GM19455 (cell line): ENCODE data around the gene MCL1.
"Not testable (repeated sequence)": the region's sequence is repeated elsewhere in the genome, so short reads cannot be mapped to it uniquely, and the experiment has no call there.

Experiments used
- ATAC-seq: cut with Tn5 transposase; IDR thresholded peaks from one replicate; pipeline ENCODE4 v1.9.1; 2021; ENCODE audit not compliant: unreplicated experiment

MCL1 gene

GRCh38 chr1:150572918-150573647 lies 6.3 kb downstream of the MCL1 start:
- ATAC-seq: no peak

DNA sequence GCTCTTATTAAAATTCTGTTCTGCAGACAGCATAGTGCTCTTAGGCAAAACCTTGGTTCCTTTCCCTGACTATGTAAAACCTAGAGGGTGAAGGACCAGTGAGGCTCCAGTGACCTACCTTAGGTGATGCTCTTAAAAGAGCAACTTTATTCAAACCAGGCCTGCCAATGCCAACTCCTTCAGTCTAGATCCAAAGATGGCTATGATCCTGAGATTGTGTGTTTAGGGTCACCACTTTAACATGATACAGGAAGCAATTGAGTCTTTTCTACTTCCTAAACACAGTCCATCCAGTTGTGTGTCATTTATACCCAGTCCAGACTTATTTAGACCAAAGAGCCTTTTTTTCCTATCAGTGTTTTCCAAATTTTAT lies 10.8 kb downstream of the MCL1 start:
- no peak for ATAC-seq

DNA sequence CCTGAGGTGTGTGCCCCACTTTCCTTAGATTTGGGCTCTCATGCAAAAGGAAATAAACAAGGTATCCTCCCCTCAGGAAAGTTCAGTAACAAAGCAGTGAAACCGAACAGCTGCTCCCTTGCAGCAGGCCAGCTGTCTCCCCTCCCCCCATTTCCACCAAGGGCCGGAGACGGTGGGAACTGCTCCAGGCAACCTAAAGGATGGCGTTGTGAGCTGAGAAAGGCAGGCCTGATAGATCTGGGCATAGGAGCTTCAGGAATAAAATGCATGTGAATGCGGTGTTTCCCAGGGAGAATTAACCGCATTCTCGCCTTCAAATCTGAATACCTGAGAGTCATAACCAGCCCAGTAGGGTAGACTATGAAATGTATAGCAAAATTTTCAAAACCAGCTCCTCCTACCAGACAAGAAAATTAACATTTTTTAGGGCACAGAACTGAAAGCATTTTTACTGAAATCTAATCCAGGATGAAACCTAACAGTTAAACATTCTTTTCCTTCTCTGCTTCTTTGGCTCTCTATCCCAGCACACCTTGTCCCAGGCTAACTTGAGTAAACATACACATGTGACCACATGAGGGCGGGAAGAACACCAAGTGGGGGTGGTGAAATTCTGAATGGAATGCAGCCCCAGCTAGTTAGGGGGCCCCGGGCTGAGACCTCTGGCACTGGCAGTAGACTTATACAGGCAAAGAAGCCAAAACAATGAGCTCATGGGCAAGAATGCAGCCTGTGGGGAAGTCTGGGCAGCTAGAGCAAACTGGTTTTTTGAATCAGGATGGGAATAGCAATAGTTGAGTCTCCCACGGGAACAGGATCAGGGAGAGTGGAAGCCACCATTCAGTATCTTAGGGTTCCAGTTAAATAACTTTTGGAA lies 11.5 kb downstream of the MCL1 start:
- ATAC-seq: no peak

- ATAC-seq: no peak
These were observed 12.1 kb downstream of the MCL1 start for GRCh38 chr1:150567341-150567716.

- ATAC-seq: no peak
These were observed 12.6 kb downstream of the MCL1 start for GRCh38 chr1:150566589-150567340.

DNA sequence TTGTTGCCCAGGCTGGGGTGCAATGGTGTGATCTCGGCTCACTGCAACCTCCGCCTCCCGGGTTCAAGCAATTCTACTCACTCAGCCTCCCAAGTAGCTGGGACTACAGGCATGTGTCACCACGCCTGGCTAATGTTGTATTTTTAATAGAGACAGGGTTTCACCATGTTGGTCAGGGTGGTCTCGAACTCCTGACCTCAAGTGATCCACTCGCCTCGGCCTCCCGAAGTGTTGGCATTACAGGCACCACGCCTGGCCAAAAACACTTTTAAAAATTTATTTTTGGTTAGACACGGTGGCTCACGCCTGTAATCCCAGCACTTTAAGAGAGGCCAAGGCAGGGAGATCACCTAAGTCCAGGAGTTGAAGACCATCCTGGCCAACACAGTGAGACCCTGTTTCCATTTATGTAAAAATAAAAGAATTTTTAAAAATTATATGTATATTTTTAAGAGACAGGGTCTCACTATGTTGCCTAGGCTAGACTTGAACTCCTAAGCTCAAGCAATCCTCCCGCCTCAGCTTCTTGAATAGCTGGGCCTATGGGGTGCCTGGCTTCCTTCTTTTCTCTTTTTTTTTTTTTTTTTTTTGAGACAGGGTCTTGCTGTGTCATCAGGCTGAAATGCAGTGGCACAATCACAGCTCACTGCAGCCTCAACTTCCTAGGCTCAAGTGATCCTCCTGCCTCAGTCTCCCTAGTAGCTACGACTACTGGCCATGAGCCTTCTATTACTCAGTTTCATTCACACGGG lies 14.0 kb downstream of the MCL1 start:
- ATAC-seq: not testable (repeated sequence)

DNA sequence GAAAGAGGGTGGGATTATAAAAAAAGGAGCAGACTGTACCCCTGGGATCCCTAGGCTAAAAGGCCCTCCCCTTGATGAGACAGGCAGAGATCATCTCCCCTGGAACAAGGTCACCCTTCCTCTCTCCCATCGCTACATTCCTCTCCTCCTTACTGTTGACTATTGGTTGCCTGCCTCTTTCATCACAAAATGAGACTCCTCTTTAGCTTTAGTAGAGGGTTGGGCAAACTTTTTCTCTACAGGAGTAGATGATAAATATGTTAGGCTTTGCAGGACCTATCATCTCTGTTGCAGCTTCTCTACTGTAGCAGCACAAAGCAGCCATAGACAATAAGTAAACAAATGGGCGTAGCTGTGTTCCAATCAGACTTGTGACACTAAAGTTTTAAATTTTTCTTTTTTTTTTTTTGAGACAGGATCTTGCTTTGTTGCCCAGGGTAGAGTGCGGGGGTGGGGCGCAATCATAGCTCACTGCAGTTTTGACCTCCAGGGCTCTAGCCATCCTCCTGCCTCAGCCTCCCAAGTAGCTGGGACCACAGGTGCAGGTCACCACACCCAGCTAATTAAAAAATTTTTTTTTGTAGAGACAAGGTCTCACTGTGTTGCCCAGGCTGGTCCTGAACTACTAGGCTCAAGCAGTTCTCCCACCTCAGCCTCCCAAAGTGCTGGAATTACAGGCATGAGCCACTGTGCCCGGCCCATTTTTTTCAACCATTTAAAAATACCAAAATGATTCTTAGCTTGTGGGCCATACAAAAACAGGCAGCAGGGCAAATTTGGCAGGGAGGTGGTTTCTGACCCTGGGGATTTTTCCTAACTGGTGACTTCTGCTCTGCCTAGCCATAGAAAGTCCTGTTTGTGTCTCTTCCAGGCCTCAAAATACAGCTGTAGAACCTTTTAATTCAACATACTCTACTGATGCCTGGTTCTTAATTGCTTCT lies 15.1 kb downstream of the MCL1 start:
- ATAC-seq: no peak

DNA sequence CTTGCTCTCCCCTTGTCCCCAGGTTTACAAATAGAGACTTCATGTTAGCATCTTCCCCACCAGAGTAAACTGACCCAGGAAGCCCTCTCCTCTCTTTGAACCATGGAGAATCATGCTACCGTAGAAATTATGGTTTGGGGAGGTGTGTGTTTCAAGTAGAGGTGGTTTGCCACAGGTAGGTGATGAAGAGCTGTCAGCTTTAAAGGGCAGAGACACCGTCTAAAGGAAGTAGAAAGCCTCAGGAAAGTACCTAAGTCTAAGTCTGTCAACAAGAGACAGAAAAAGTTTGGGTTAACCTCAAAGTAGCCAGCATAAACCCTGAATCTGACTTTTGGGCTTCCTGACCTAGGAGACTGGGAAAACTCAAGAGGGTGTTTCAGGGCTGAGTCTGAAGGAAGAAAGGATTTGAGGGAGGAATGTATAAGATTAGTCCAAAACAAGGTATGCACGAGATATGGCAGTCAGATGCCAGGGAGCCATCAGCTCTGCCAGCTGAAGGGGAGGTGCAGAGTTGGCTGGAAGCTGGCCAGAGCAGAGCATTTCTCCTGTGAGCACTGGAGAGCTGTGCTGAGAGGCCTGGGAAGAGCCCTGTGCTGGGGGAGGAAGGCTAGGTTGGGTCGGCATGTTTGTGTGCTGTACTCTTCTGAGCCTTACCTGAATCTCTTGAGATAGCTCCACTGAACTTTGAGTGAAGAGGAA lies 15.9 kb downstream of the MCL1 start:
- ATAC-seq: no peak

DNA sequence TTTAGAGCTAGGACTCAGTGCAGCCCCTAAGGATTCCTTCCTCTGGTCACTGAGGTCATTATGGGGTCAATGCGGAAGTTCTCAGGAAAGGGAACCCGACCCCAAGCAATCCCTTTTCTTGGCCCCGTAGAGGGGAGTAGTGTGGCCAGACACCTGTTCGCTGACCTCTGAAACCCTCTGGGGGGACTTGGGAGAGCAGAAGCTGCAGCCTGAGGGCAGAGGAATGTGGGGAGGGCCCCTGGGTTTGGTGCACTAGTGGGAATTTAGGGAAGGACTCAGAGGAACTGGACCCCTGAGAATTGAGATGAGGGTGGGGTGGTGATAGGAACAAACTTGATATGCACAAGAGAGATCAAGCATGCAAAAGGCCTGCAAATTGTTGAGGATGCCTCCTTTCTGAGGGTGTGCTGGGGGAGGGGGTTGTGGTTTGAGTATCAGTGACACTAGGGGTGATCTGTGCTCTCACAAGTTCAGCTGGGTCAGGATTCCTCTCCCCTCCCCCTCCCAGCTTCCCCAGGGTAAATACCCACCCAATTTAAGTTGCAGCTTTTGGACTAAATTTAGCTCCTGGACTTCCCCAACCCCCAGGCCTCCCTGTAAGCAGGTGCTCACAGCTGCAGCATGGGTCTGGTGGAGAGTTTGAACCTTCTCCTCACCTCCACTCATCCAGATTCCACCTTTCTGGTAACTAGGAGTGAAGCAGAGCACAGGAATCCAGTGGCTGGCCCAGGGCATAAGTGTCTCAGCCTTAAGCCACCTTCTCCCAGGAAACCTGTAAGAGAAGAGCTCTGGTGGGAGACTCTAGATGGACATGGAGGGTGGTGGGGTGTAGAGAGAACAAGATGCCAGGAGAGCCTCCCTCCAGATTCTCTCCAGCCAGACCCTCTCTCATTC lies 16.7 kb downstream of the MCL1 start:
- ATAC-seq: peak; percentile 34

DNA sequence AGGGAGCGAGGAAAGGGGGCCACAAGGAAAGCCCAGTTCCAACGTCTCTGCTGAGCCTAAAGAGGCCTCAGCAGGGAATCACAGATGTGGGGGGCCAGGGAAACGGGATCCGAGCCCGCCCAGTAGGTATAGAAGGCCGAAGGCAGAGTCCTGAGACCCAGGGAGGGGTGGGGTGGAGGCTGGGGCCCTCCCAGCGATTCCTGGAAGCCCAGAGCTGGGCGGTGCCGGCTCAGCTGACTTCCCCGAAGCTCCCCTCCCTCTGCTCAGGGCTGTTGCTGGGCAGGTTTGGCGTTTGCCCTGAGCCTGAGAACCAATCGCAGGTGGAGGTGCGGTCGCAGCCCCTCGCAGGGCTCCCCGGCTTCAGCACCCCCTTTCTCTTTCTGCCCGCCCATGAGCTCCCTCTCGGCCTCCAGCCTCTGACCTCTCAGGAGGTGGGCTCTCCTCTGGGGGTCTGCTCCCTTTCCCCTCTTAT lies 17.4 kb downstream of the MCL1 start:
- peak; percentile 44 for ATAC-seq

DNA sequence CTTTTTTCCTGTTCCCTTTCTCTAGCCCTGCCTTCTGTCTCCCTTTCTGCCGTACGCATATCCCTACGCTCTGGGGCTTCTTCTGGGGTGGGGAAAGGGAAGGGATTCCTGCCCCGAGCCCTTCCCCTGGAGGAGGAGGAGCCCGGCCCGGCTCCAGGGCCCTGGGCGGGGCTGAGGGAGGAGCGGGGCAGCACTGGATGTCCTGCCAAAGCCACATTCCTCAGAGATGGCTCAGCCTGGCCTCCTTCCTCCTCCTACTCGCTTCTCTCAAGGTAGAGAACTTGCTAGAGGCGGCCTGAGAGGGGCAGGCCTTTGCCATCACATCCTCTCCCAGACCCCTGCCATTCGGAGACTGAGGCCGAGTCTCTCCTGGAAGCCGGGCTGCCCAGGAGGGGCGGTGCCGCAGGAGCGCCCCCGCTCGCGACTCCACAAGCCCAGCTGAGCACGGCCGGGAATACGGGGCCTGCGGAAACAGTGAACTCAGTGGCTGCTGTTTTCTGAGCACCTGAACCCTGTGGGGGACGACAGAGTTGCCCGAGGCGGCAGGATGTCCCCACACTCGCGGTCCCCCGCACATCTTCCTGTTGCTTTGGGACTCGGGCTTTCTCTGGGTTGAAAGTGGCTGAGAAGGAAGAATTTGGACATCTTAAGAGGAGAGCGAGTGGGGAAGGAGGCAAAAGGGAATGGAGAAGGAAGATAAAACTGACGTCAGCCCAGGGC lies 18.0 kb downstream of the MCL1 start:
- ATAC-seq: no peak

DNA sequence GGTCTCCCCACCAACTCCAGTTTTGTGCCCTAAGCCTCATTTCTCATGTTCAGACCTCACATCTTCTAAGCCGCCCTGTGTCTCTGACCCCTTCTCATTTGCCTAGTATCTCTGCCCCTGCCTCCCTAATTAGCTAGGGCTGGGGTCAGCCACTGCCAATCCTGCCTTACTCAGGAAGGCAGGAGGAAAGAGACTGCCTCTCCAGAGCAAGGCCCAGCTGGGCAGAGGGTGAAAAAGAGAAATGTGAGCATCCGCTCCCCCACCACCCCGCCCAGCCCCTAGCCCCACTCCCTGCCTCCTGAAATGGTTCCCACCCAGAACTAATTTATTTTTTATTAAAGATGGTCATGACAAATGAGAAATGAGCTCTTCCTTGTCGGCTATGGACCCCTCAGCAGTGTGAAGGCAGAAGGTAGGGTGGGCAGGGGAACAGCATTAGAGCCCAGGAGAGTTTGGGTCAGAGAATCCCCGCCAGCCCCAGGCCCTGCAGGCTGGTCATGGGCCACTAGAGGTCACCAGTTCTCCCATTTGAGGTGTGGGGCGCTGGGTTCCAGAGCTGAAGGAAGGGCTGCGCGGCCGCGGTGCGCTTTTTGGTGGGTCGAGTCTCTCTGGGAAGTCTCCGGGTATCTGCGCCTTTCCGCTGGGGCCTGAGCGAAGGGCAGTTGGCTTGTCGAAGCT lies 18.7 kb downstream of the MCL1 start:
- ATAC-seq: no peak

DNA sequence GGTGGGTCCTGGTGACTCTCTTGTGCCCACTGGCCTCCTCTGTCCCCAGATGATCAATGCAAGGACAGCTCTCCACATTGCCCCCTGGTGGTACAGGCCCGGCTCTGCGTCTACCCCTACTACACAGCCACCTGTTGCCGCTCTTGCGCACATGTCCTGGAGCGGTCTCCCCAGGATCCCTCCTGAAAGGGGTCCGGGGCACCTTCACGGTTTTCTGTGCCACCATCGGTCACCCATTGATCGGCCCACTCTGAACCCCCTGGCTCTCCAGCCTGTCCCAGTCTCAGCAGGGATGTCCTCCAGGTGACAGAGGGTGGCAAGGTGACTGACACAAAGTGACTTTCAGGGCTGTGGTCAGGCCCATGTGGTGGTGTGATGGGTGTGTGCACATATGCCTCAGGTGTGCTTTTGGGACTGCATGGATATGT lies 19.4 kb downstream of the MCL1 start:
- no peak for ATAC-seq

GRCh38 chr1:150559656-150560010 lies 19.8 kb downstream of the MCL1 start:
- ATAC-seq: no peak

DNA sequence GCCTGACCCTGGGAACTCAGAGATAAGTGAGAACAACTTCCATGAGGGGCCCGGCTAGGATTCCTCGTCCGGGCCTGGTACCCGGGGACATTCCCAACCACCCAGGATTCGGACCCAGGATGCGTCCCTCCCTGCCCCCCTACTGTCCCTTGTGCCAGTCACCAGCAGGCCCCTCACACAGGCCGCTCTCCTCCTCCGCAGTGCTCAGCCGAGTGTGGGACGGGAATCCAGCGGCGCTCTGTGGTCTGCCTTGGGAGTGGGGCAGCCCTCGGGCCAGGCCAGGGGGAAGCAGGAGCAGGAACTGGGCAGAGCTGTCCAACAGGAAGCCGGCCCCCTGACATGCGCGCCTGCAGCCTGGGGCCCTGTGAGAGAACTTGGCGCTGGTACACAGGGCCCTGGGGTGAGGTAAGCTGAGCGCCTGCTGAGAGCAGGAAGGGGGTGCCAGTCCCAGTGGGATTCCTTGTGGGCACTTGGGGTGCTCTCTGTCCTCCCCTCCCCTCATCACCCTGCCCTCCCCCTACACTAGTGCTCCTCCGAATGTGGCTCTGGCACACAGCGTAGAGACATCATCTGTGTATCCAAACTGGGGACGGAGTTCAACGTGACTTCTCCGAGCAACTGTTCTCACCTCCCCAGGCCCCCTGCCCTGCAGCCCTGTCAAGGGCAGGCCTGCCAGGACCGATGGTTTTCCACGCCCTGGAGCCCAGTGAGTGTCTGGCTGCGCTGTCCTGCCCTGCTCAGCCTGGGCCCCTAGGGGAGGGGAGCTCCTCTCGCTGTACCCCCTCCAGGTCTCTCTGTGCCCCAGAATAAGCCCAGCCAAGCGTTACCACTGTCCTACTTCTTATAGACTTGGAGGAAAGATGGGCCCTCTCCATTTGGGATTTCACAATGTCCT lies 20.4 kb downstream of the MCL1 start:
- ATAC-seq: no peak

- ATAC-seq: no peak
These were observed 21.1 kb downstream of the MCL1 start for GRCh38 chr1:150558303-150558704.
